HEK293 (cell line): Measurements from ENCODE around the gene DNASE1.
"Not testable (repeated sequence)": the region's sequence is repeated elsewhere in the genome, so short reads cannot be mapped to it uniquely, and the experiment has no call there.

Experiments
- CTCF ChIA-PET: fragments of 350-600 bp; formaldehyde crosslinking; extraction: SDS; loops from one replicate; lab custom pipeline; 2021; ENCODE audit warnings: antibody characterized with exemption; lab: Yijun Ruan, JAX
- POLR2A ChIA-PET: fragments of 300-600 bp; formaldehyde crosslinking; extraction: SDS; loops from one replicate; lab custom pipeline; 2020; ENCODE audit warnings: antibody characterized with exemption, inconsistent platforms; lab: Yijun Ruan, JAX
- H3K27ac ChIP-seq: fragments of 200-500 bp; sonication (Bioruptor generic); 2 replicates; pipeline ENCODE4 v1.5.1; 2014; ENCODE audit warnings: low read depth, low read length, control low read depth, inconsistent platforms; ENCODE audit errors: extremely low read depth
- H3K36me3 ChIP-seq, 2 experiments: fragments of 200-500 bp in 1 of 2; sonication (Bioruptor generic) in 1 of 2; 1 replicate in 1 of 2; 2 replicates in 1 of 2; pipeline ENCODE4 v1.5.1; 2014 to 2017; ENCODE audit warnings: inconsistent platforms in 2 of 2, low read length in 2 of 2; ENCODE audit not compliant: control insufficient read depth in 2 of 2, insufficient read depth in 1 of 2
- H3K4me1 ChIP-seq: fragments of 200-500 bp; sonication (Bioruptor generic); 2 replicates; pipeline ENCODE4 v1.5.1; 2014; ENCODE audit warnings: mild to moderate bottlenecking, low read length, inconsistent platforms; ENCODE audit not compliant: control insufficient read depth, insufficient read depth
- H3K4me3 ChIP-seq: 2 replicates; pipeline ENCODE4 v1.5.1; 2011; ENCODE audit warnings: low read depth, mild to moderate bottlenecking, control low read depth, low read length, moderate library complexity
- H3K9me3 ChIP-seq: fragments of 200-500 bp; sonication (Bioruptor generic); 2 replicates; pipeline ENCODE4 v1.5.1; 2014; ENCODE audit warnings: low read depth, low read length, inconsistent platforms; ENCODE audit not compliant: control insufficient read depth, insufficient read depth
- BCL11B ChIP-seq: fragments of 450-650 bp; formaldehyde crosslinking; IDR thresholded peaks from 2 replicates; pipeline ENCODE4 v1.5.1; 2016; ENCODE audit warnings: low read depth, missing biosample characterization, missing genetic modification characterization
- GLIS2 ChIP-seq: fragments of 450-650 bp; formaldehyde crosslinking; IDR thresholded peaks from 2 replicates; pipeline ENCODE4 v1.5.1; 2016; ENCODE audit warnings: missing biosample characterization, missing genetic modification characterization
- KLF1 ChIP-seq: fragments of 450-650 bp; formaldehyde crosslinking; IDR thresholded peaks from 2 replicates; pipeline ENCODE4 v1.5.1; 2016; ENCODE audit warnings: missing biosample characterization, missing genetic modification characterization
- OVOL3 ChIP-seq: fragments of 450-650 bp; formaldehyde crosslinking; IDR thresholded peaks from 2 replicates; pipeline ENCODE4 v1.5.1; 2016; ENCODE audit warnings: missing biosample characterization, missing genetic modification characterization
- SP2 ChIP-seq: fragments of 450-650 bp; formaldehyde crosslinking; IDR thresholded peaks from 2 replicates; pipeline ENCODE4 v1.5.1; 2016; ENCODE audit warnings: missing biosample characterization, missing genetic modification characterization
- ZBTB48 ChIP-seq: fragments of 450-650 bp; formaldehyde crosslinking; IDR thresholded peaks from 2 replicates; pipeline ENCODE4 v1.5.1; 2016; ENCODE audit warnings: missing biosample characterization, missing genetic modification characterization
- ZBTB7A ChIP-seq: fragments of 450-650 bp; formaldehyde crosslinking; IDR thresholded peaks from 2 replicates; pipeline ENCODE4 v1.5.1; 2016; ENCODE audit warnings: low read depth, missing biosample characterization, missing genetic modification characterization
- ZBTB8A ChIP-seq: fragments of 450-650 bp; formaldehyde crosslinking; IDR thresholded peaks from 2 replicates; pipeline ENCODE4 v1.5.1; 2016; ENCODE audit warnings: missing biosample characterization, missing genetic modification characterization
- ZIC2 ChIP-seq: fragments of 450-650 bp; formaldehyde crosslinking; IDR thresholded peaks from 2 replicates; pipeline ENCODE4 v1.5.1; 2016; ENCODE audit warnings: missing biosample characterization, missing genetic modification characterization
- ZNF514 ChIP-seq: fragments of 450-650 bp; formaldehyde crosslinking; IDR thresholded peaks from 2 replicates; pipeline ENCODE4 v1.5.1; 2016; ENCODE audit warnings: missing biosample characterization, missing genetic modification characterization
- ZNF654 ChIP-seq: fragments of 450-650 bp; formaldehyde crosslinking; IDR thresholded peaks from 2 replicates; pipeline ENCODE4 v1.5.1; 2016; ENCODE audit warnings: low read depth, missing biosample characterization, missing genetic modification characterization
- ZNF777 ChIP-seq: fragments of 450-650 bp; formaldehyde crosslinking; IDR thresholded peaks from 2 replicates; pipeline ENCODE4 v1.5.1; 2017; ENCODE audit warnings: missing biosample characterization, missing genetic modification characterization, borderline replicate concordance
- ZNF830 ChIP-seq: fragments of 450-650 bp; IDR thresholded peaks from 2 replicates; pipeline ENCODE4 v1.5.0; 2018; ENCODE audit warnings: missing biosample characterization, missing genetic modification characterization, low read depth, mild to moderate bottlenecking, moderate library complexity

The DNASE1 gene

DNA sequence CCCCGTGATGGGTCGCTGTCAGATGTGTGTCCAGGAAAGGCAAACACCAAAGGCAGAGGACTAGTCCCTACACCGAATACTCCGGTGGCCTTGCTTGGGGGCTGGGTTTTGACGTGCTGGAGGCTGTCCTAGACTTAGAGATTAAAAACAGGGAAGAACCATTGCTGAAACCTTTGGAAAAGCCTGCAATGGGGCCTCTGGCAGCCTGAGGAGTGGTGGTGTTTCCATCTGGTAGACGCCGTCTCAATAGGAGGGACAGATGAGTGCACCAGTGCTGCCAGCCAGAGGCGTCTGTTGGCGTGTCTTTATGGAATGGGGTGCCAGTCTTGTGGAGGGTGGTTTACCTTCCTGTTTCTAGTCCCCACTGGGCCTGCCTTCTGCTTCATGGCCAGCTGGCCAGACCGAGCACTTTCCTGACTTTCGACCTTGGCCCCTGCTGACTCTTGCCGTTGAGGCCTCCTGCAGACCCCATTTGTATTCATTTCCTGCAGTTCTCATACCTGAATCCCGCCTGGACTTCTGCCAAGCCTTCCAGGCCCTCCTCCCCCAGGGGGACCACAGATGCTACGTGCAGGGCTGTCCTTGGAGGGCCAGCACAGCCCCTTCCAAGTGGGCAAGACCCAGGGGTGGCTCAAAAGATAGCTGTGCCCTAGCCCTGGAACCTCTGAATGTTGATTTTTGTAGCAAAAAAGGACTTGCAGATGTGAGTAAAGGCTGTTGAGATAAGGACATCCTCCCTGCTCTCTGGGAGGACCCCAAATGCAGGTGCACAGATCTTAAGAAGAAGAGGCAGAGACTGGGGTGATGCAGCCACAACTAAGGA is 1.9 kb upstream of the DNASE1 start:
- CTCF ChIA-PET = interaction anchor here (0.6 kb wide), 1 partner anchor 16 kb away, joined by 3 read pairs; no protein-coding TSS in a partner anchor
- TF ChIP-seq ZIC2 (tag by site-specific recombination) (0 out of 2 replicates have a peak, but pooled peaks have one; percentile 33), ZBTB8A (tag by site-specific recombination) (no peak), ZNF514 (tag by site-specific recombination) (no peak), ZNF654 (tag by site-specific recombination) (no peak), KLF1 (tag by site-specific recombination) (no peak)
- Histone ChIP-seq H3K9me3 (no peaks in the 10 kb centered on the region), H3K36me3 (peaks cover 0 to 60% of the 10 kb centered on the region in 2 experiments; a peak in 2 of 3 replicates), H3K27ac (no peak overlapping the region), H3K4me1 (no peaks in the 10 kb centered on the region), H3K4me3 (no peak overlapping the region)
- POLR2A ChIA-PET = no interaction called here

GRCh38 chr16:3655030-3655395 is 522 bp downstream of the DNASE1 start:
- no peak for TF ChIP-seq ZNF830 (tag by site-specific recombination)
- no peak for TF ChIP-seq ZBTB7A (tag by site-specific recombination)
- TF ChIP-seq, all 188 proteins: peak for 0
- ChIA-PET POLR2A (no interaction called here), CTCF (interaction anchor here (0.6 to 1.3 kb wide), 4 partner anchors 8 to 275 kb away, joined by 3 to 4 read pairs (median 4); no protein-coding TSS in a partner anchor)
- H3K4me3 ChIP-seq = no peak overlapping the region
- no peak overlapping the region for H3K27ac ChIP-seq
- no peaks in the 10 kb centered on the region for H3K4me1 ChIP-seq
- H3K36me3 ChIP-seq = peaks cover 16 to 84% of the 10 kb centered on the region in 2 experiments
- no peaks in the 10 kb centered on the region for H3K9me3 ChIP-seq

DNA sequence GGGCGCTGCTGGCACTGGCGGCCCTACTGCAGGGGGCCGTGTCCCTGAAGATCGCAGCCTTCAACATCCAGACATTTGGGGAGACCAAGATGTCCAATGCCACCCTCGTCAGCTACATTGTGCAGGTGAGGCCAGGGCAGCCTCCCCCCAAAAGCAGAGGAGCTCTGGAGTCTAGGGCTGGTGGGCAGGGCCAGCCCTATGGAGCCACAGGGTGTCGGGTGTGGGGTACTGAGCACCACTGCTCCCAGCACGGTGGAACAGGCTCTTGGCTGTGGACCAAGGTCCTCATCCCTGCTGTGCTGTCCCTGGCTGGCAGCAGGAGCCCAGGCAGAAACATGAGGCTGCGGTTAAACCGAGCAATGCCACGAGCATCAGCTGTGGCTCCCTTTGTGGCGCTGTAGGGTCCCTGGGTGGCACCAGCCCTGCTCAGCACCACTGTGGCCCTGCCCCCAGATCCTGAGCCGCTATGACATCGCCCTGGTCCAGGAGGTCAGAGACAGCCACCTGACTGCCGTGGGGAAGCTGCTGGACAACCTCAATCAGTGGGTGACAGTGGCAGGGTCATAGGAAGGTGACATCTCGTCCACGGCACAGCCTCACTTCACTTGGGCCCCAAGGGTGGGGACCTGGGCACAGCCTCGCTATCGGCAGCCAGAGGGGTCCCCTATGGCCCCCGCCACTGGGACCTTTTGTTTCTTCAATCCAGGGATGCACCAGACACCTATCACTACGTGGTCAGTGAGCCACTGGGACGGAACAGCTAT is 1.1 kb downstream of the DNASE1 start:
- Histone ChIP-seq H3K4me1 (no peaks in the 10 kb centered on the region), H3K36me3 (peaks cover 17 to 89% of the 10 kb centered on the region in 2 experiments), H3K9me3 (no peaks in the 10 kb centered on the region)
- peak; percentile 40; the same call in 1 of the 2 replicates for TF ChIP-seq GLIS2
- TF ChIP-seq ZBTB48 (tag by site-specific recombination) = no peak
- peak; percentile 41; the same call in 1 of the 2 replicates for TF ChIP-seq BCL11B (tag by site-specific recombination)
- TF ChIP-seq OVOL3 (tag by site-specific recombination) = no peak
- no peak for TF ChIP-seq ZNF777 (tag by site-specific recombination)
- peak; percentile 75 for TF ChIP-seq ZIC2 (tag by site-specific recombination)
- TF ChIP-seq, all 188 proteins: peak for 3
- no peak overlapping the region for H3K27ac ChIP-seq
- CTCF ChIA-PET = interaction anchor here (1.1 kb wide), 1 partner anchor 9 kb away, joined by 4 read pairs; no protein-coding TSS in a partner anchor
- POLR2A ChIA-PET = no interaction called here
- H3K4me3 ChIP-seq = no peak overlapping the region

DNA sequence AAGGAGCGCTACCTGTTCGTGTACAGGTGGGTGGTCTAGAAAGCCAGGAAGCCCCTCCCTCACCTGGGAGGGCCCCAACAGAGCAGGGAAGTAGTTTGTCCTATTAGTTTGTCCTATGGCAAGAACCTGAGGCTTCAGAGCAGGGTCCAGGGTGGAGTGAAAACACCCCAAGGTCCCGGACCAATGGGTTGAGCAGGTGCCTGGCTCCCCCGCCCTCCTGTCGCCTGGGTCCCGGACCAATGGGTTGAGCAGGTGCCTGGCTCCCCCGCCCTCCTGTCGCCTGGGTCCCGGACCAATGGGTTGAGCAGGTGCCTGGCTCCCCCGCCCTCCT is 1.6 kb downstream of the DNASE1 start:
- 0 out of 2 replicates have a peak, but pooled peaks have one; percentile 7 for TF ChIP-seq SP2 (tag by site-specific recombination)
- H3K9me3 ChIP-seq, H3K27ac ChIP-seq, H3K4me3 ChIP-seq, H3K4me1 ChIP-seq, POLR2A ChIA-PET: not testable (repeated sequence)
- peaks cover 22 to 88% of the 10 kb centered on the region in 2 experiments for H3K36me3 ChIP-seq
- CTCF ChIA-PET = interaction anchor here (1.1 kb wide), 1 partner anchor 9 kb away, joined by 4 read pairs; no protein-coding TSS in a partner anchor
